Urothelium cell line (cell line): Measurements from ENCODE around the gene UBN2.
"Not testable (repeated sequence)": the region's sequence is repeated elsewhere in the genome, so short reads cannot be mapped to it uniquely, and the experiment has no call there.

Source experiments
- DNase-seq: peaks from one replicate; pipeline ENCODE4 v3.0.0; 2011; ENCODE audit warnings: low spot score, mixed read lengths
- FAIRE-seq: peaks from 2 replicates; lab custom pipeline; 2011; peaks lifted over from hg19 to GRCh38; lab: Jason Lieb, UNC

The UBN2 gene

GRCh38 chr7:139294241-139294640 lies 63.2 kb downstream of the UBN2 start:
- no peak for FAIRE-seq
- no peak for DNase-seq

DNA sequence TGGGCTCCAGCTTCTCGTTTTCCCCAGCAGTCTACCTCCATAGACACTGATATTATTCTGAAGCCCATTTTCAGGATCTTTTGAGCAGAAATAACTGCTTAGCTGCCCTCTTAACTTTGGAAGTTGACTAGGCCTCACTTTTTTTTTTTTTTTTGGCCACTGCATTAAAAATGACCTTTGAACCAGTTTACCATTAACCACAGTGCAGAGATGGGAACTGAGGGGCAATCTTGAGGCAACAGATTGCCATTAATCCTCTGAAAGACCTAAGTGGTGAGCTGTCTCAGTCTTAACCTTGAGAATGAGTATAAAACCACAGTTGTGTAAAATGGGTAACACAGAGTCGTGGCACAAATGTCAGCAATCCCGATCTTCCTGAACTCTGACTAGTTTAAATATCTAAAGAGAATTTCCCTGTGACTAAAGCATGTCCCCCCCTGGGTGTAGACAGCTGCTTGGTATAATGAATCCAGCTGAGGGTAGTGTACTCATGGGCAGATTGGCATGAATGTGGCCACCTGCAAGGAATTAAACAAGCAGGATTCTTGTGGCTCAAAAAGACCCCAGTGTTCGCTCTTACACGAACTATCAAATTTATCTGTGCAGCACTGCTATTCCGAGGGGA lies 64.0 kb downstream of the UBN2 start:
- DNase-seq (no peak), FAIRE-seq (no peak)

- DNase-seq (no peak), FAIRE-seq (no peak)
Observed at GRCh38 chr7:139297795-139298194, 66.8 kb downstream of the UBN2 start.

- no peak for FAIRE-seq
Observed at GRCh38 chr7:139299296-139299695, 68.3 kb downstream of the UBN2 start.

DNA sequence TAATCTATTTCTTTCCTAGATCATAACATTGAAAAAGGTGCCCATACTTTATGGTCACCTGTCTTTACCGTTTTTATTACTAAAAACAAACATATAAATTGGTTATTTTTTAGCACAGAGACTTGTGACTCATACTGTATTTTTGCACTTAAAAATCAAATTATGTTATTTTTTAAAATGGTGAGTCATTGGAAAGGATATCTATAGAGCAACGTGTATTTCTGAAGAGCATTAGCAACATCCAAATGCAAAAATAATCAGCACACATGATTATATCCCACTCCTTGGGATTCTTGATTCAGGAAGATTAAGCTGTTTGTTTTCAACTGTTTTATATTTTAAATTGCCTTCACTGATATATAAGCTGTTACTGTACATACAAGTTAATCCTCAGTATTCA lies 69.4 kb downstream of the UBN2 start:
- DNase-seq = no peak
- no peak for FAIRE-seq

More at GRCh38 chr7:139299296-139299695, 68.3 kb downstream of the UBN2 start:
- no peak for DNase-seq

DNA sequence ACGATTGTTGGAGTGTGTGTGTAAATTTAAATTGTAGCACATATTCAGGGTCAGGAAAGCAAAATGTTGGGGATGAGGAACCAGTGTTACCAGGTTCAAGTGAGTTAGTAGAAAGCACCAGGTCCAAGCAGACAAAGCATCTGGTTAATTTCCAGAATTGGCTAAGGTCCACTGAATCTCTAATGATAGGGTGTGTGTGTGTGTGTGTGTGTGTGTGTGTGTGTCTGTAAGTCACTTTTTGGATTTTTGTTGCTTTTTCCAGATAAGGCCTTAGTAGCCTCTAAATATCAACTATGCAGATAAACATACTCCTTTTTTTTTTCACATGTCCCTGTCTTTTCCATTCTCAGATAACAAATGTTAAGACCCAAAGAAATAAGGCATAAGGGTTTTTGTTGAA lies 73.5 kb downstream of the UBN2 start:
- FAIRE-seq = no peak
- no peak for DNase-seq

GRCh38 chr7:139317939-139318505 lies 87.0 kb downstream of the UBN2 start:
- DNase-seq = no peak
- no peak for FAIRE-seq

GRCh38 chr7:139321071-139321745 lies 90.2 kb downstream of the UBN2 start:
- DNase-seq (no peak), FAIRE-seq (no peak)

DNA sequence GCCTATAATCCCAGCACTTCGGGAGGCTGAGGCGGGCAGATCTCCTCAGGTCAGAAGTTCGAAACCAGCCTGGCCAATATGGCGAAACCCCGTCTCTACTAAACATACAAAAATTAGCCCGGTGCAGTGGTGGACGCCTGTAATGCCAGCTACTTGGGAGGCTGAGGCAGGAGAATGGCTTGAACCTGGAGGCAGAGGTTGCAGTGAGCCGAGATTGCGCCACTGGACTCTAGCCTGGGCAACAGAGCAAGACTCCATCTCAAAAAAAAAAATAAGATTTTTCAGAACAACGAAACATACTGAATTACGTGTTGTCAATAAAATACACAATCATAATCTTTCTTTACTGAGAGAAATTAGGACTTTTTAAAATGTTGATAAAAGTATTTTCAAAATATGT lies 93.7 kb downstream of the UBN2 start:
- DNase-seq, FAIRE-seq: not testable (repeated sequence)

DNA sequence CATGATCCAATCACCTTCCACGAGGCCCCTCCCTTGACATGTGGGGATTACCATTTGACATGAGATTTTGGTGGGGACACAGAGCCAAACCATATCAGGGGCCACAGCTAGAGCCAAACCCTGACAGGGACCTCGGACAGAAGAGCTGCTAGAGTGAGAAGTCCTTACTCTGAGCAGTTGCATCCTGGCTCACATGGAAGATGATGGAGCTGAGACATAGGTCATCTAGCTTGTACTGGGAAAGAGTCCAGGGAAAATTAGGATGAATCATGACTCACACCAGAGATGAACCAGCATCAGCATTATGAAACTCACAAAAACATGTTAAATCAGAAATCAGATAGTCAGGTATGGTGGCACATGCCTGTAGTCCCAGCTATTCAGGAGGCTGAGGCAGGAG lies 97.3 kb downstream of the UBN2 start:
- no peak for FAIRE-seq
- DNase-seq = peak; percentile 22

- FAIRE-seq (no peak), DNase-seq (no peak)
Observed at GRCh38 chr7:139329119-139329518, 98.1 kb downstream of the UBN2 start.

DNA sequence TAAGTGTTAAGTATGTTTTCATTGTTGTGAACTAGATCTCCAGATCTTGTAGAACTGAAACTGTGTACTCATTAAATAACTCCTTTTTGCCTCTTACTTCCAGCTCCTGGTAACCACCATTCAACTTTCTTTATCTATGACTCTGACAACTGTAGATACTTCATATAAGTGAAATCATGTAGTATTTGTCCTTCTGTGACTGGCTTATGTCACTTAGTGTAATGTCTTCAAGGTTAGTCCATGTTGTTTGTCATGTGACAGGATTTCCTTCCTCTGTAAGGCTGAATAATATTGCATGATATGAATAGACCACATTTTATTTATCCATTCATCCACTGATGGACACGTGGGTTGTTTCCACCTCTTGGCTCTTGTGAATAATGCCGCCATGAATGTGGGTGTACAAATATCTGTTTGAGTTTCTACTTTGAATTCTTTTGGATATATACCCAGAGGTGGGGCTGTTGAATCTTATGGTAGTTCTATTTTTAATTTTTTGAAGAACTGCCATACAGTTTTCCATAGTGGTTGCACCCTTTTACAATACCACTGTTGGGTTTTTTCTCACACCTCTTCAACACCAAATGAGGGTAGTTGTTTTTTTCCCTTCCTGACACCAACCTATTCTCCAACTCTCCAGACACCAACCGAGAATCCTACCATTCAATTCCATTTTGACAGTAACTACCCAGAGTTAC lies 99.4 kb downstream of the UBN2 start:
- DNase-seq (no peak), FAIRE-seq (no peak)

DNA sequence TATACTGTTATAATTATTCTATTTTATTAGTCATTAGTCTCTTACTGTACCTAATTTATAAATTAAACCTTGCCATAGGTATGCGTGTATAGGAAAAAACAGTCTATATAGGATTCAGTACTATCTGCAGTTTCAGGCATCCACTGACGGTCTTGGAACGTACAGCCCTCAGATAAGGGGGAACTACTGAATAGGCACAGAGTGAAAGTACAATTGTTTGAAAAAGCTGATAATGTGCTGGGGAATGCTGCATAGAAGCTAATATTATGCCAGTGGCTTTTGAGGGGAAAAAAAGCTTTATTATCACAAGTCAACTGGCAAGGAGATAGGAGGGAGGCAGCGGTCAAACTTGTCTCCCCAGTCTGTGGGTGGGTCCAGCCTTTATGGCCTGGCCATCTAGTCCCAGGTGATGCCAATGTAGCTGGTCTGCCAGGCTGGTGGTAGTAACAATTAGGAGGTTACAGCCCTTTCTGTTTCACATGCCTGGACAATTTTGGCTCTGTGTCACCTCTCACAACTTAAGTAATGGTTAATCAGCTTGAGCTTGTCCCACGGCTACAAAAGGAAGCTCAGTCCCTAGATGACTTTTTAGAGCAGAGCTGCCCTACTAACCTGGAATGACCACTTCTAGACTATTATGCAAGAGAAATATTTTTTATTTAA lies 101.8 kb downstream of the UBN2 start:
- DNase-seq (no peak), FAIRE-seq (no peak)

GRCh38 chr7:139333443-139333842 lies 102.4 kb downstream of the UBN2 start:
- not testable (repeated sequence) for DNase-seq, FAIRE-seq

- FAIRE-seq (no peak), DNase-seq (no peak)
Observed at GRCh38 chr7:139334399-139335150, 103.5 kb downstream of the UBN2 start.

DNA sequence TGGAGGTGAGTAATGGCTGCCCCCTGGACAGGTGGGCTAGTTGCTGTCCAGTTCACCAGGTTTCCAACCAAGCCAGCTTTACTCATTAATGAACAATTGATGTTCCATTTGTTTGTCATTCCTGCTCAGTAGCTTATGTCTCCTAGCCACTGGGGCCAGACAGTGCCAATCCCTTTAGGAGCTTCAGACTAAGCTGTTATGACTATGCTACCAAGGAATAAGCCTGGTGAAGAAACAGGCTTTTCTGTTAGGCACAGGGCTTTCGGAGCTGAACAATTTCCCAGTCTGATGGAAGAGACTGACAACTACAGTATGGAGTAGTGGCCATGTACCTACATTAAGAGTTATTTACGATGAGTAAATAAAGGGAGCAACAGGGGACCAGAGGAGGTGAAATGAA lies 108.0 kb downstream of the UBN2 start:
- DNase-seq (no peak), FAIRE-seq (no peak)

- FAIRE-seq (no peak), DNase-seq (no peak)
Observed at GRCh38 chr7:139339698-139340036, 108.6 kb downstream of the UBN2 start.

DNA sequence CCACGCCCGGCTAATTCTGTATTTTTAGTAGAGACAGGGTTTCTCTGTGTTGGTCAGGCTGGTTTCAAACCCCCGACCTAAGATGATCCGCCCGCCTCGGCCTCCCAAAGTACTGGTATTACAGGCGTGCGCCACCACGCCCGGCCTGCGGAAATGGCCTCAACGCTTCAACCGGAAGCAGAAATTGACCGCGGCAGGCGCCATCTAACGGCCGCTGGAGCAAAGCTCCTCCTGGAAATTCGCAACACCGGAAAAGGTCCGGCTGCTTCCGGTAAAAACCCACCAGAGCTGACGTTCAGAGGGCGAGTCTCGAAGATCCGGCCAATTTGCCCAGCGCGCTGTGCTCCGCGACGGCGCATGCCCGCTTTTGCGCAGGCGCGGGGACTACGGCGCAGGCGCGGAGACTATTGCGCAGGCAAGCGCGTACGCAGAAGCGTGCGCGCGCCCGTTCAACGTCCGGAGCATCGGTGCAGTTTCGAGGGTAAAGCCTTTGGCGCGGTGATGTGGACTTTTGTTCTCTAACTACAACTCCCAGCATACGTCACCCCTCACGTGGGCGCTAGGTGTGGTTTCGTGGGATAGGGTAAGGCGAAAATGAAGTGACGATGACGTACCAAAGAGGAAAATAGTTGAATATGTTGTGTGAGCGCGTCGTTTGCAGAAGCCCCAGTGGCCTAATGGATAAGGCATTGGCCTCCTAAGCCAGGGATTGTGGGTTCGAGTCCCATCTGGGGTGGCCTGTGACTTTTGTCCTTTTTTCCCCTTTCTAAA lies 109.2 kb downstream of the UBN2 start:
- DNase-seq (peak; percentile 90), FAIRE-seq (no peak)

DNA sequence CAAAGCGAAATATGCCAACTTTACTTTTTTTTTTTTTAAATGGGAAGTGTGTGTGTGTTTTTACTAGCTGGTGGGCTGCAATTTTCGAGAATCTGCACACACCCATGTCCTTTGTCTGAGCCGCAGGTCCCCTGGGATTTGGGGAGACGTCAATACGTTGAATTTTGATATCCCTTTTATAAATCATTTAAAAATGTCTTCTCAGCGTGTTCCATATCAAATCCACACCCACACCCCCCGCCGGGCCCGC lies 109.7 kb downstream of the UBN2 start:
- DNase-seq (no peak), FAIRE-seq (no peak)
